ENCODE measurements around the gene STYXL2. TPM values are rescaled to one million over a fixed set of nuclear protein-coding genes. Genes with fewer than 3 reads are reported as not detected.
A peak's percentile ranks its signal among the peaks of the same experiment; 100 is the strongest.

Gene STYXL2
- total RNA-seq, 1 experiment from 2014 or later: 0.02 TPM

- DNase-seq (ENCODE audit: low read depth): no peak
Observed at GRCh38 chr1:167135281-167135840, 41.5 kb downstream of the STYXL2 start.

GRCh38 chr1:167136191-167136614 lies 42.3 kb downstream of the STYXL2 start:
- peak; percentile 95 for DNase-seq (ENCODE audit: low read depth)

- no peak for DNase-seq (ENCODE audit: low read depth)
Observed at GRCh38 chr1:167136806-167137205, 42.9 kb downstream of the STYXL2 start.

- DNase-seq (ENCODE audit: low read depth): no peak
Observed at GRCh38 chr1:167137332-167137781, 43.5 kb downstream of the STYXL2 start.

- no peak for DNase-seq (ENCODE audit: low read depth)
Observed at GRCh38 chr1:167137793-167138510, 44.1 kb downstream of the STYXL2 start.

GRCh38 chr1:167138703-167139102 lies 44.8 kb downstream of the STYXL2 start:
- no peak for DNase-seq (ENCODE audit: low read depth)

- DNase-seq (ENCODE audit: low read depth): no peak
Observed at GRCh38 chr1:167141963-167142362, 48.1 kb downstream of the STYXL2 start.

Other genes starting within 250 kb of the STYXL2 start
- gene TADA1, start 217.8 kb upstream of the STYXL2 start, total RNA-seq (2014; rRNA removed; shearing (Covaris generic)): 14.0 and 15.1 TPM in 2 replicates
- gene ILDR2, start 118.5 kb upstream of the STYXL2 start, total RNA-seq (2014; rRNA removed; shearing (Covaris generic)): 6.9 and 21.5 TPM in 2 replicates
- 0.20 and 0.52 TPM in 2 replicates for gene MAEL, start 104.8 kb upstream of the STYXL2 start, total RNA-seq (2014; rRNA removed; shearing (Covaris generic))
- gene GPA33, start 3.7 kb upstream of the STYXL2 start, total RNA-seq (2014; rRNA removed; shearing (Covaris generic)): 0.02 and 0.12 TPM in 2 replicates
- gene POU2F1, start 126.8 kb downstream of the STYXL2 start, total RNA-seq (2014; rRNA removed; shearing (Covaris generic)): 5.5 and 6.2 TPM in 2 replicates

All from M059J (cell line).